Neural progenitor cell (in vitro differentiated cells): ENCODE data around the gene RPH3AL. TPM values are rescaled to one million over a fixed set of nuclear protein-coding genes. Genes with fewer than 3 reads are reported as not detected.
A peak's percentile ranks its signal among the peaks of the same experiment; 100 is the strongest.

Source experiments
- DNase-seq: peaks from one replicate; pipeline ENCODE4 v3.0.0-alpha.2; 2016; ENCODE audit warnings: low spot score
- H2AFZ ChIP-seq: fragments of 200-600 bp; sonication (generic); replicated peaks from 2 replicates; pipeline ENCODE4 v1.6.1; 2016; ENCODE audit warnings: antibody characterized with exemption
- H3F3A ChIP-seq: fragments of 200-600 bp; sonication (generic); 2 replicates; pipeline ENCODE4 v1.6.1; 2016; ENCODE audit warnings: antibody characterized with exemption, low read depth
- H3K27ac ChIP-seq: fragments of 200-600 bp; sonication (generic); 2 replicates; pipeline ENCODE4 v1.5.1; 2016; ENCODE audit warnings: mild to moderate bottlenecking
- H3K27me3 ChIP-seq: fragments of 200-600 bp; sonication (generic); 2 replicates; pipeline ENCODE4 v1.6.1; 2016; ENCODE audit warnings: mild to moderate bottlenecking, moderate library complexity
- H3K36me3 ChIP-seq: fragments of 200-600 bp; sonication (generic); 2 replicates; pipeline ENCODE4 v1.5.1; 2016
- H3K4me1 ChIP-seq: fragments of 200-600 bp; sonication (generic); 2 replicates; pipeline ENCODE4 v1.6.1; 2016; ENCODE audit warnings: mixed run types
- H3K4me2 ChIP-seq: fragments of 200-600 bp; sonication (generic); 2 replicates; pipeline ENCODE4 v1.6.1; 2016
- H3K4me3 ChIP-seq: fragments of 200-600 bp; sonication (generic); 2 replicates; pipeline ENCODE4 v1.5.1; 2016
- H3K79me2 ChIP-seq: fragments of 200-600 bp; sonication (generic); 2 replicates; pipeline ENCODE4 v1.6.1; 2016; ENCODE audit warnings: low read depth
- H3K9ac ChIP-seq: fragments of 200-600 bp; sonication (generic); 2 replicates; pipeline ENCODE4 v1.6.1; 2016
- H3K9me3 ChIP-seq: fragments of 200-600 bp; sonication (generic); 2 replicates; pipeline ENCODE4 v1.5.1; 2016; ENCODE audit warnings: low read depth
- H4K20me1 ChIP-seq: fragments of 200-600 bp; sonication (generic); 2 replicates; pipeline ENCODE4 v1.6.1; 2016; ENCODE audit warnings: low read depth
- H3K27ac Mint-ChIP-seq: 3 replicates; pipeline ENCODE4 v1.8.0; 2021; ENCODE audit warnings: mixed read lengths
- H3K27me3 Mint-ChIP-seq: 2 replicates; pipeline ENCODE4 v1.8.0; 2022; ENCODE audit warnings: low read depth, mild to moderate bottlenecking, inconsistent platforms, moderate library complexity, mixed read lengths; ENCODE audit not compliant: insufficient read depth
- H3K36me3 Mint-ChIP-seq: 3 replicates; pipeline ENCODE4 v1.8.0; 2021; ENCODE audit warnings: mixed read lengths
- H3K4me1 Mint-ChIP-seq: 3 replicates; pipeline ENCODE4 v1.8.0; 2021; ENCODE audit warnings: mixed read lengths
- H3K4me3 Mint-ChIP-seq: 3 replicates; pipeline ENCODE4 v1.8.0; 2021; ENCODE audit warnings: mild to moderate bottlenecking, moderate library complexity, mixed read lengths
- H3K9me3 Mint-ChIP-seq: 3 replicates; pipeline ENCODE4 v1.8.0; 2020; ENCODE audit warnings: mixed read lengths
- CTCF ChIP-seq: fragments of 200-600 bp; sonication (generic); IDR thresholded peaks from 2 replicates; pipeline ENCODE4 v1.5.1; 2017; ENCODE audit warnings: antibody characterized with exemption, mild to moderate bottlenecking
- EZH2 ChIP-seq: fragments of 200-600 bp; sonication (generic); IDR thresholded peaks from 2 replicates; pipeline ENCODE4 v1.6.1; 2017; ENCODE audit warnings: antibody characterized with exemption, mild to moderate bottlenecking, moderate library complexity
- EZH2phosphoT487 ChIP-seq: fragments of 200-600 bp; sonication (generic); IDR thresholded peaks from 2 replicates; pipeline ENCODE4 v1.6.1; 2017; ENCODE audit warnings: antibody characterized with exemption
- total RNA-seq: library from RNA; depleted of rRNA; stranded (reverse); fragments of >200 nt; gene quantifications from 2 replicates; pipeline ENCODE4 v1.2.3, GENCODE V29; 2015; ENCODE audit warnings: low replicate concordance

RPH3AL gene
- total RNA-seq, 1 donor from 2014 or later: 7.5 TPM

DNA sequence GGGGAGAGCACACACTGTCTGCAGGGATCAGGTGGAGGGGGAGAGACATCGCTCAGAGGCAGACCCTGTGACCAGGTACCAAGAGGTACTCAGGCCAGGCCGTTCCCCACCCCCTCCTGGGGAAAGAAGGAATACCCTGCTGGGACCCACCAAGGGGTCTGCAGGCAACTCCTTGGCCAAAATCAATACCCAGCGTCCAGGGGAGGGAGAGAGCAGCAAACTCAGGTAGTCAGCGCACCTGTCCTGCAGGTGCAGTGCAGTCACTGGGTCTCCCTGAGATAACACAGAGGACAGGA, 113.7 kb downstream of the RPH3AL start:
- Histone ChIP-seq H3K79me2 (no peaks in the 10 kb centered on the region), H3F3A (peaks cover 10% of the 10 kb centered on the region), H4K20me1 (no peaks in the 10 kb centered on the region), H3K9ac (no peak overlapping the region), H2AFZ (no peak overlapping the region), H3K9me3 (no peaks in the 10 kb centered on the region), H3K4me2 (no peak overlapping the region), H3K4me3 (no peak overlapping the region), H3K36me3 (no peaks in the 10 kb centered on the region), H3K27me3 (no peaks in the 10 kb centered on the region), H3K4me1 (peaks cover 9% of the 10 kb centered on the region), H3K27ac (no peak overlapping the region)
- peaks cover 12% of the 10 kb centered on the region for H3K27me3 Mint-ChIP-seq
- H3K27ac Mint-ChIP-seq: no peak overlapping the region
- H3K9me3 Mint-ChIP-seq: peaks cover 5% of the 10 kb centered on the region
- H3K36me3 Mint-ChIP-seq: no peaks in the 10 kb centered on the region
- H3K4me3 Mint-ChIP-seq: no peak overlapping the region
- TF ChIP-seq CTCF (no peak), EZH2 (no peak), EZH2phosphoT487 (no peak)
- peaks cover 14% of the 10 kb centered on the region for H3K4me1 Mint-ChIP-seq
- DNase-seq: no peak

DNA sequence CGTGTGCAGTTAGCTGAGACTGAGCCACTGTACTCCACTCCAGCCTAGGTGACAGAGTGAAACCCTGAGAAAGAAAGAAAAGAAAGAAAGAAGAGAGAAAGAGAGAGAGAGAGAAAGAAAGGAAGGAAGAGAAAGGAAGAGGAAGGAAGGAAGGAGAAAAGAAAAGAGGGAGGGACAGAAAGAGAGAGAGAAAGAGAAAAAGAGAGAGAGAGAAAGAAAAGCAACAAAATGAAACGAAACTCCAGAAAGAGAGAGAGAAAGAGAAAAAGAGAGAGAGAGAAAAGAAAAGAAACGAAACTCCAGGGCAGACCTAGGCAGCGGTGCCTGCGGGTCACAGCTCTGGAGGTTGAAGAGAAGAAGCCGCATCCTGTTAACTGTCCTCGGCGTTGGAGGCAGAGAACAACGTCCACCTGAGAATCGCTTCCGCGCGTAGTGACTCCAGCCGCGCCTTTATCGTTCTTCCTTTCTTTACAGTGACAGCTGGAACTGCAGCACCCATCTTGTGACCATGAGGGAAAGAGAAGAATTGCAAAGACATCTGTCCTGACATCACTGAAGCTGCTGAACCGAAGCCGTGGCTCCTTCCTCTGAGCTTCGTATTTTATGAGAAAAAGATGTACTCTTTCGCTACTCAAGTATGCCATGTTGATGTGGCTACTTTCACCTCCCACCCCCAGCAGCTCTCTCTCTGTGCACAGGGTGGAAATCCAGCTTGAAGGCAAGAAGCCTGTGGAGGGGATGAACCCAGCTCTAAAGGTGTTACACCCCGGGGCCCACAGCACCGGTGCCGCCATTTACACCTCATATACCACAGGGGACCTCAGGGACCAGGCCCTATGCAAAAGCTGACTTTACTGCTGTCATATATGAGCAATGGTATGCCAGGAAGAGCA, 114.3 kb downstream of the RPH3AL start:
- no peak for TF ChIP-seq EZH2
- no peaks in the 10 kb centered on the region for H3K9me3 Mint-ChIP-seq
- no peak overlapping the region for H3K9ac ChIP-seq
- H3K36me3 Mint-ChIP-seq: no peaks in the 10 kb centered on the region
- H3K4me3 Mint-ChIP-seq: no peak overlapping the region
- no peak overlapping the region for H3K27ac Mint-ChIP-seq
- H4K20me1 ChIP-seq: no peaks in the 10 kb centered on the region
- H3K36me3 ChIP-seq: no peaks in the 10 kb centered on the region
- H3K27me3 Mint-ChIP-seq: peaks cover 6% of the 10 kb centered on the region
- H3K4me1 Mint-ChIP-seq: peaks cover 14% of the 10 kb centered on the region
- H2AFZ ChIP-seq: no peak overlapping the region
- no peaks in the 10 kb centered on the region for H3K27me3 ChIP-seq
- H3K79me2 ChIP-seq: no peaks in the 10 kb centered on the region
- peaks cover 10% of the 10 kb centered on the region for H3F3A ChIP-seq
- no peak overlapping the region for H3K27ac ChIP-seq
- no peak for DNase-seq
- peaks cover 9% of the 10 kb centered on the region for H3K4me1 ChIP-seq
- H3K4me2 ChIP-seq: no peak overlapping the region
- H3K9me3 ChIP-seq: no peaks in the 10 kb centered on the region
- no peak overlapping the region for H3K4me3 ChIP-seq

DNA sequence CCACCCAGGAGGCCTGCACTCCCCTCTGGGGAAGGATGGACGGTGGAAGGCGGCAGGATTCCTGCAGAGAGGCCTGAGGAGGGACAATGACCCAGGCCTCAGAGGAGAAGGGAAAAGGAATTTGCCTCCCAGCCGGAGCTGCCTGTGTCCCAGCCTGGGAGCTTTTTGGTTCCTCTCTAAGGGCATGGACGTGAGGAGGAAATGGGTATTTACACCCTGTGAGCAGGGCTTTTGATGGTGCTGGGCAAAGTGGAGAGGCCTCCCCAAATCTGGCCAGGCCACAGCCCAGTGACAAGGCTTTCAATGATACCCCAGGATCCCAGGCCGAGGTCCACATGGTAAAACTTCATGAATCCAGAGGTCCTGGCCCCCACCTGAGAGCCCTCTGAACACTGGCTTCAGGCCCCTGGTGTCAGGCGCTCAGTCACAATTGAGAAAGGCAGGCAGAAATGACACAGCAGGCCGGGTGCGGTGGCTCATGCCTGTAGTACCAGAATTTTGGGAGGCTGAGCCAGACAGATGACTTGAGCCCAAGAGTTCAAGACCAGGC, 115.1 kb downstream of the RPH3AL start:
- H4K20me1 ChIP-seq: no peaks in the 10 kb centered on the region
- no peak overlapping the region for H3K4me3 Mint-ChIP-seq
- no peaks in the 10 kb centered on the region for H3K79me2 ChIP-seq
- H3K4me1 ChIP-seq: peaks cover 9% of the 10 kb centered on the region
- H3K9me3 ChIP-seq: no peaks in the 10 kb centered on the region
- H3K4me2 ChIP-seq: peak overlapping the region; percentile 31
- no peaks in the 10 kb centered on the region for H3K9me3 Mint-ChIP-seq
- peaks cover 10% of the 10 kb centered on the region for H3F3A ChIP-seq
- no peak overlapping the region for H3K4me3 ChIP-seq
- H3K4me1 Mint-ChIP-seq: peaks cover 22% of the 10 kb centered on the region
- peaks cover 6% of the 10 kb centered on the region for H3K27me3 Mint-ChIP-seq
- H3K27ac Mint-ChIP-seq: no peak overlapping the region
- H3K36me3 ChIP-seq: no peaks in the 10 kb centered on the region
- H2AFZ ChIP-seq: no peak overlapping the region
- H3K27ac ChIP-seq: no peak overlapping the region
- TF ChIP-seq CTCF (no peak), EZH2phosphoT487 (no peak), EZH2 (no peak)
- H3K36me3 Mint-ChIP-seq: no peaks in the 10 kb centered on the region
- H3K27me3 ChIP-seq: no peaks in the 10 kb centered on the region
- H3K9ac ChIP-seq: no peak overlapping the region
- DNase-seq: peak; percentile 52
